ENCODE data around the gene PCDHGA2.

DNA sequence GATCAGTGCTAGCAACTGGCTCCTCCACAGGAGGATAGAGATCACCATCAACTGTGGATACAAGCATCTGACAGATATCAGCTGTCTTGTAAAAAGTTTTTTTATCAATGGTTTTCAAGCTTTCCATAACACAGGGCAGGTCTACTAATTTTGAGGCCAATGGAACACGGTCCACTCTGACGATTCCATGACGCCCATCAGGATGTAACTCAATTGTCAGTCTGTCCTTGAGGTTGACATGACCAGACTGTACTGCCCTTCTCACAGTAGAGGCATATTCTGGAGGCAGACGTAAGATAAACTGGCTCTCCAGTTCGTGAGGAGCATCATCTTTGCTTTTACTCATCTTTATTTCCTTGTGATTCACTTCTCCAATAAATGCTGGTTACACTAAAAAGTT is 18.9 kb upstream of the PCDHGA2 start:
- TF ChIP-seq, protein P1, sequence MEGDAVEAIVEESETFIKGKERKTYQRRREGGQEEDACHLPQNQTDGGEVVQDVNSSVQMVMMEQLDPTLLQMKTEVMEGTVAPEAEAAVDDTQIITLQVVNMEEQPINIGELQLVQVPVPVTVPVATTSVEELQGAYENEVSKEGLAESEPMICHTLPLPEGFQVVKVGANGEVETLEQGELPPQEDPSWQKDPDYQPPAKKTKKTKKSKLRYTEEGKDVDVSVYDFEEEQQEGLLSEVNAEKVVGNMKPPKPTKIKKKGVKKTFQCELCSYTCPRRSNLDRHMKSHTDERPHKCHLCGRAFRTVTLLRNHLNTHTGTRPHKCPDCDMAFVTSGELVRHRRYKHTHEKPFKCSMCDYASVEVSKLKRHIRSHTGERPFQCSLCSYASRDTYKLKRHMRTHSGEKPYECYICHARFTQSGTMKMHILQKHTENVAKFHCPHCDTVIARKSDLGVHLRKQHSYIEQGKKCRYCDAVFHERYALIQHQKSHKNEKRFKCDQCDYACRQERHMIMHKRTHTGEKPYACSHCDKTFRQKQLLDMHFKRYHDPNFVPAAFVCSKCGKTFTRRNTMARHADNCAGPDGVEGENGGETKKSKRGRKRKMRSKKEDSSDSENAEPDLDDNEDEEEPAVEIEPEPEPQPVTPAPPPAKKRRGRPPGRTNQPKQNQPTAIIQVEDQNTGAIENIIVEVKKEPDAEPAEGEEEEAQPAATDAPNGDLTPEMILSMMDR (IDR thresholded peaks at IDR 0.05) = no peak
- no peak for TF ChIP-seq POLR2A (IDR thresholded peaks at IDR 0.05)

All from lower leg skin (tissue), 3 donors.